ENCODE measurements around the gene NIT2. TPM values are rescaled to one million over a fixed set of nuclear protein-coding genes. Genes with fewer than 3 reads are reported as not detected.

Gene NIT2
- polyA plus RNA-seq, 1 donor = 78.8 TPM

- peaks cover 20% of the 10 kb centered on the region for H3K9me3 ChIP-seq (ENCODE audit: control insufficient read depth, low read depth, low read length)
- no CpG with 5 or more reads among the region's 5 CpGs for WGBS (ENCODE audit: insufficient coverage, low lambda C conversion rate)
- no peak overlapping the region for H3K27ac ChIP-seq (ENCODE audit: low read length)
- H3K4me1 ChIP-seq (ENCODE audit: control insufficient read depth, insufficient read depth, low read length) = no peaks in the 10 kb centered on the region
- H3K27me3 ChIP-seq (ENCODE audit: control insufficient read depth, insufficient read depth, low read length) = no peaks in the 10 kb centered on the region
- peak overlapping the region; percentile 88 for H3K4me3 ChIP-seq (ENCODE audit: low read length)
- H3K36me3 ChIP-seq (ENCODE audit: control insufficient read depth, insufficient read depth, low read length) = peaks cover 7% of the 10 kb centered on the region
- DNase-seq = no peak
Measured at GRCh38 chr3:100403362-100404249, 69.0 kb downstream of the NIT2 start.

DNA sequence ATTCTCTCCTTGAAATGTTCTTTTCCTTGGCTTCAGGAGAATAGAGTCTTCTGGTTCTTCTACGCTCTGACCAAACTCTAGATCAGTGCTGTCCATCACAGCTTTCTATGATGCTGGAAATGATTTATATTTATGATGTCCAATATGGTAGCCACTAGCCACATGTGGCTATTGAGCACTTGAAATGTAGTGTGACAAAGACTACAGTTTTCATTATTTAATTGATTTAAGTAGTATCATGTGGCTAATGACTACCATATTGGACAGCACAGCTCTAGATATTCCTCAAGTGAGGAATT is 69.6 kb downstream of the NIT2 start:
- no peak for DNase-seq
- H3K27ac ChIP-seq (ENCODE audit: low read length) = no peak overlapping the region
- H3K4me3 ChIP-seq (ENCODE audit: low read length) = no peak overlapping the region
- no peaks in the 10 kb centered on the region for H3K4me1 ChIP-seq (ENCODE audit: control insufficient read depth, insufficient read depth, low read length)
- peaks cover 8% of the 10 kb centered on the region for H3K36me3 ChIP-seq (ENCODE audit: control insufficient read depth, insufficient read depth, low read length)
- 100% methylated on average over 1 of the region's 1 CpG for WGBS (ENCODE audit: insufficient coverage, low lambda C conversion rate)
- peaks cover 21% of the 10 kb centered on the region for H3K9me3 ChIP-seq (ENCODE audit: control insufficient read depth, low read depth, low read length)
- no peaks in the 10 kb centered on the region for H3K27me3 ChIP-seq (ENCODE audit: control insufficient read depth, insufficient read depth, low read length)

DNA sequence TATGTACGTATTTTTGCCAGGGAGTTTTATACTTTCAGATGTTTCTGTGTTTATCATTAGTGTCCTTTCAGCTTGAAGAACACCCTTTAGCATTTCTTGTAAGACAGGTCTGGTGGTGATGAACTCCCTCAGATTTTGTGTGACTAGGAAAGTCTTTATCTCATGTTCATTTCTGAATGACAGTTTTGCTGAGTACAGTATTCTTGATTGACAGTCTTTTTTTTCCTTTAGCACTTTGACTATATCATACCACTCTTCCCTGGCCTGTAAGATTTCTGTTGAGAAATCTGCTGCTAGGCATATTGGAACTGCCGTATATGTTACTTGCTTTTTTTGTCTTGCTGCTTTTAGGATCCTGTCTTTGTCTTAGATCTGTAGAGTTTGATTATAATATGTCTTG is 72.6 kb downstream of the NIT2 start:
- no peak overlapping the region for H3K4me3 ChIP-seq (ENCODE audit: low read length)
- no peak for DNase-seq
- no CpG with 5 or more reads among the region's 2 CpGs for WGBS (ENCODE audit: insufficient coverage, low lambda C conversion rate)
- peaks cover 12% of the 10 kb centered on the region for H3K36me3 ChIP-seq (ENCODE audit: control insufficient read depth, insufficient read depth, low read length)
- H3K27ac ChIP-seq (ENCODE audit: low read length) = no peak overlapping the region
- H3K27me3 ChIP-seq (ENCODE audit: control insufficient read depth, insufficient read depth, low read length) = no peaks in the 10 kb centered on the region
- H3K4me1 ChIP-seq (ENCODE audit: control insufficient read depth, insufficient read depth, low read length) = no peaks in the 10 kb centered on the region
- peaks cover 21% of the 10 kb centered on the region for H3K9me3 ChIP-seq (ENCODE audit: control insufficient read depth, low read depth, low read length)

DNA sequence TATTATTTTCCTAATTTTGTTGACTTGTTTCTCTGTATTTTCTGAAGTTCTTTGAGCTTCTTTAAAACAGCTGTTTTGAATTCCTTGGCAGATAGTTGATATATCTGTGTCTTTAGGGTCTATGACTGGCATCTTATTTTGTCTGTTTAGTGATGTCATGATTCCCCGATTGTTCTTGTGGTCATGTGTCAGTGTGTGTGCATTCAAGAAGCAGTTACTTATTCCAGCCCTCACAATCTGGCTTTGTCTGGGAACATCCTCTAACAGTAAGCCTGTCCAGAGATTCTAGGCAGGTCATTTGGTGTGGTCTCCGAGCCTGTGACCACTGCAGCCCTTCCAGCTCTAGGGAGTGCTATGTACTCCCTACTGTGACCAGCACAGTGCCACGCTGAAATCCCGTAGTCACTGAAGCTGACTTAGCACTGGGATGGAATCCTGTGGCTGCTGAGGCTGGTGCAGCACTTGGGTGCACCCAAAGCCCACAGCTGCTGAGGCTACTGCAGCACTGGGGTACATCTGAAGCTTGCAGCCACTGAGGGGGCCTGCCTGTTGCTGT is 73.5 kb downstream of the NIT2 start:
- no peaks in the 10 kb centered on the region for H3K27me3 ChIP-seq (ENCODE audit: control insufficient read depth, insufficient read depth, low read length)
- H3K36me3 ChIP-seq (ENCODE audit: control insufficient read depth, insufficient read depth, low read length) = peaks cover 12% of the 10 kb centered on the region
- peaks cover 21% of the 10 kb centered on the region for H3K9me3 ChIP-seq (ENCODE audit: control insufficient read depth, low read depth, low read length)
- DNase-seq = no peak
- H3K4me3 ChIP-seq (ENCODE audit: low read length) = no peak overlapping the region
- no peak overlapping the region for H3K27ac ChIP-seq (ENCODE audit: low read length)
- WGBS (ENCODE audit: insufficient coverage, low lambda C conversion rate) = no CpG with 5 or more reads among the region's 4 CpGs
- no peaks in the 10 kb centered on the region for H3K4me1 ChIP-seq (ENCODE audit: control insufficient read depth, insufficient read depth, low read length)

Other genes with a start within 250 kb of the NIT2 start
- 36.3 TPM for gene FILIP1L, start 220.3 kb upstream of the NIT2 start, polyA plus RNA-seq
- 37.1 TPM for gene TBC1D23, start 73.8 kb upstream of the NIT2 start, polyA plus RNA-seq
- 64.0 TPM for gene TOMM70, start 66.3 kb downstream of the NIT2 start, polyA plus RNA-seq
- 2.2 TPM for gene LNP1, start 66.8 kb downstream of the NIT2 start, polyA plus RNA-seq
- 10.6 TPM for gene TMEM45A, start 157.9 kb downstream of the NIT2 start, polyA plus RNA-seq